Astrocyte of the spinal cord (primary cell): ENCODE results near the gene DAPL1.

Experiments used
- DNase-seq: peaks from one replicate; pipeline ENCODE4 v3.0.0; 2011; ENCODE audit warnings: low read depth, low spot score
- H3K4me3 ChIP-seq: 2 replicates; pipeline ENCODE4 v1.5.1; 2011; ENCODE audit warnings: low read depth, mild to moderate bottlenecking, low read length, moderate library complexity
- in situ Hi-C: cut with HindIII; loops from 2 replicates; pipeline ENCODE4 v1.10.0; 2017; ENCODE audit warnings: low sequenced_read_pairs
- TF ChIP-seq, protein P1 (sequence below): IDR thresholded peaks from 2 replicates; pipeline ENCODE4 v1.5.1; 2012; ENCODE audit warnings: low read depth, mild to moderate bottlenecking, low read length, inconsistent platforms

DAPL1 gene

DNA sequence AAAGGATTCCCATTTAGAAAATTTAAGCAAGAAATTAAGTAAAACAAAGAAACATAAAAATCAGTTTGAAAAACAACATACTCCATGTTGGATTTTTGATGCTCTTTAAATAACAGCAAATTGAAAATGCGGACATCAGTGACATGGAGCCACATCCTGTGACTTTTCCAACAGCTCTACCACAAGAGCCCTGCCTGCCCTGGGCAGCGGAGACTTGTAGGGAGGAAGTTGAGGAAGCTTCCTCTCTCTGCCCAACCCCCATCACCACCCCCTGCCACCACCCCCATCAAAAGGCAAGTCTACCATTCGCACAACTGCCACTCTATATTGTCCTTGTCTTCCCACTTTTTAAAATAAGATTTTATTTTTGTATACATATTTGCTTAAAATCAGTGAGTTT, 32.8 kb upstream of the DAPL1 start:
- TF ChIP-seq, protein P1, sequence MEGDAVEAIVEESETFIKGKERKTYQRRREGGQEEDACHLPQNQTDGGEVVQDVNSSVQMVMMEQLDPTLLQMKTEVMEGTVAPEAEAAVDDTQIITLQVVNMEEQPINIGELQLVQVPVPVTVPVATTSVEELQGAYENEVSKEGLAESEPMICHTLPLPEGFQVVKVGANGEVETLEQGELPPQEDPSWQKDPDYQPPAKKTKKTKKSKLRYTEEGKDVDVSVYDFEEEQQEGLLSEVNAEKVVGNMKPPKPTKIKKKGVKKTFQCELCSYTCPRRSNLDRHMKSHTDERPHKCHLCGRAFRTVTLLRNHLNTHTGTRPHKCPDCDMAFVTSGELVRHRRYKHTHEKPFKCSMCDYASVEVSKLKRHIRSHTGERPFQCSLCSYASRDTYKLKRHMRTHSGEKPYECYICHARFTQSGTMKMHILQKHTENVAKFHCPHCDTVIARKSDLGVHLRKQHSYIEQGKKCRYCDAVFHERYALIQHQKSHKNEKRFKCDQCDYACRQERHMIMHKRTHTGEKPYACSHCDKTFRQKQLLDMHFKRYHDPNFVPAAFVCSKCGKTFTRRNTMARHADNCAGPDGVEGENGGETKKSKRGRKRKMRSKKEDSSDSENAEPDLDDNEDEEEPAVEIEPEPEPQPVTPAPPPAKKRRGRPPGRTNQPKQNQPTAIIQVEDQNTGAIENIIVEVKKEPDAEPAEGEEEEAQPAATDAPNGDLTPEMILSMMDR, result no peak
- no peak overlapping the region for H3K4me3 ChIP-seq
- in situ Hi-C loops, result no loop called here
- no peak for DNase-seq

DNA sequence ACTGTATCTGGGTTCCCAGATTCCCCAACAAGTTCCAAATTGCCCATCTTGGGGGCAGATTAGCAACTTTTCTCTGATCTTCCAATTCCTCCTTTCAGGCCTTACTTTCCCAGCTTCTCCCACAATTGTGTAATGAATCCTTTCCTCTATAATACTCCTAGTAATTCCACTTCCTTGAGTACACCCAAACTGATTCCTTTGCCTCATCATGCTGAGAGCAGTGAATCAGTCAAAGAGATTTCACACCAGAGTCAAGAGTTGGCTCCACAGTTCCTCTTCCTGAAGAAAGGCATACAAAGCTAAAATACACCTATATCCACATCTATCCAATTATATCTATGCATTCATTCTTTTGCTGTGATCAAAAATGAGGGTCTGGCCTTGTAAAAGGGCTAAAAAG, 28.6 kb upstream of the DAPL1 start:
- no peak overlapping the region for H3K4me3 ChIP-seq
- TF ChIP-seq, protein P1, result no peak
- no peak for DNase-seq
- in situ Hi-C loops, result no loop called here

DNA sequence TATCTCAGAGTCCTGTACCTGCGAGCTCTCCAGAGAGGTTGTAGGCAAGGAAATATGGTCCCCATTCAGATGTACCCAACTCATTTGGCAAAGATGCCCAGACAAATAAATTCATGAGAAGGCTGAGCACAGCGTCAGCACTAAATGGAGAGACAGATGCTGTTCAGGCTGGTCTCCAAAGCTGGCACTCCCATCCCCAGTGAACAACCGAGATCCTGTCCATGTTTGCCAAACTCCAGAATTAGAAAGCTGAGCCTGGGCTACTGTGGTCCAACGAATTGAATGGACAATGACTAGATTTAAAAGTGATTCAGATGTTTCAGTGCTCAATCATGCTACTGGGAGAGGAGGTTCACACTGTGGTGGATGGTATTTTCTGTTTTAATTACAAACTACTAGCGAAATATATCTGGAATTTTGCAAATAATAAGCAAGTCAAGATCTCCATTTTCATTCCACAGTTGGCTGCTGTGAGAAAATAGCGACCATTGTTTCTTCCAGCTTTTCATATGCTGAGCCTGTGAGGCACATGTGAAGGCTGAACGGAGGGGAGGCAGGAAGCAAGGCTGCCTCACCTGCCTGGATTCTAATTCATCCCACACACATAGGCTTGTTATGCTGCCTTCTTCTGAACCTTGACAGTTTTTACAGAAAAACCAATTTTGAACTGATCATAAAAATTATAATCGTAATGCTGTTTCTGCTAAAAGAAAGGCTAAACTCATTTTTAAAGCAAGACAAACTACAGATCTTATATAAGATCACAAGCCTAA, 22.6 kb upstream of the DAPL1 start:
- TF ChIP-seq, protein P1, result no peak
- in situ Hi-C loops, result no loop called here
- no peak overlapping the region for H3K4me3 ChIP-seq
- DNase-seq, result no peak

DNA sequence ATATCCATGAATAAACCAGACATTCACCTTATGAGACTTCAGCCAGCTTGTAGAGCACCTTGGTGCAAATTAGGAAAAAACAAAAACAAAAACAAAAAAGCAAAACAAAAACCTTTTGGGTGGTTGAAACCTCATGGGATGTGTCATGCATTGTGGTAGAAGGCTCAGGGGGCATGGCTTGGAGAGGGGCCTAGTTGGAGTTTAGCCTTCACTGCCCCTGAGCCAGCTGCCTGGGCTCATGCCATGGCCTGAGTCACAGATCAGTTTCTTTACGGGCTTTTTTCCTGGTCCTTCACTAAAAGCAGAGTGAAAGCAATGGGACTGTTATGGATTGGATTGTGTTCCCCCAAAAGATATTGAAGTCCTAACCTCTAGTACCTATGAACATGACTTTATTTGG, 22.0 kb upstream of the DAPL1 start:
- DNase-seq, result peak; percentile 74
- in situ Hi-C loops, result no loop called here
- TF ChIP-seq, protein P1, result no peak
- H3K4me3 ChIP-seq, result no peak overlapping the region

DNA sequence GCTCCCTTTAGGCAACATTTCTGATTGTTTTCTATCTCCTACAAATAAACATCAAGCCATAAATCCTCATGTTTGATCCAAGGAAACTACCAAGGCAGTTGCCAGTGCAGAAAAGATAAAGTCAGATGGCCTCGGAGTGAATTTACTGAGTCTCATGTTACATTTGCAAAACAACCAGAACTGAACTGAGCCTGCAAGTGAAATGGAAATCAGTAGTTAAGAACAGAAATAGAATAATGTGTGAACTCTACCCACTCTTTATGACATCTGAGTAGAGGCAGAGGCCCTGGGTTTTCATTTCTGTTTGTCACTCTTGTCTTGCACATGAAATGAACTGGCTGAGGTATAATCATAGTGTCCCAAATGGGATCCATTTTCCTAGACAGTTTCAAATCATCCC, 20.4 kb upstream of the DAPL1 start:
- TF ChIP-seq, protein P1, result no peak
- no peak for DNase-seq
- no peak overlapping the region for H3K4me3 ChIP-seq
- in situ Hi-C loops, result no loop called here

DNA sequence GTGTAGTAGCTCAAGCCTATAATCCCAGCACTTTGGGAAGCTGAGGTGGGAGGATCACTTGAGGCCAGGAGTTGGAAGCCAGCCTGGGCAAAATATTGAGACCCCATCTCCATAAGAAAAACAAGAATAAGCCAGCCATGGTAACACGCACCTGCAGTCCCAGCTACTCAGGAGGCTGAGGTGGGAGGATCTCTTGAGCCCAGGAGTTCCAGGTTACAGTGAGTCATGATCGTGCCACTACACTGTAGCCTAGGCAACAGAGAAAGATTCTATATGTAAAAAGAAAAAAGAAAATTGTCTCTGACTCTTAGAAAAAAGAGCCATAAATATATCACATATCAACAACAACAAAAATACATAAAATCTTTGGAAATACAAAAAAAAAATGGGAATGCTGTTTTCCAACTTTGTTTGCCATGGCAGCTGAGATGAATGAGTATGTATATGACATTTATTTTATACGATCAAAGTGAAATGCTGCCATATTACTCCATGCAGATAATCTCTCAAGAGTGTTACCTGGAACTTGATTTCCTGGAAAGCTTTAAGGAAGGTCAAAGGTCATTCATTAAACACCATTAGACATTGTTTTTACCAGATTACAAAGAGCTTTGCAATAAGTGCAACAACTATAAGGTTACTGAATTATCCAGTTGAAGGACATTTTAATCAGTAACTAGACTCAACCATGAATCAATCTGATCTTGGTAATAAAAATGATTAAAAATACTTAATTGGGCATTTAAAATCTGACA, 19.7 kb upstream of the DAPL1 start:
- no peak for DNase-seq
- in situ Hi-C loops, result no loop called here
- TF ChIP-seq, protein P1, result no peak
- no peak overlapping the region for H3K4me3 ChIP-seq
